ENCODE results near the gene CARD11.

Gene CARD11

GRCh38 chr7:2886391-2886790, 157.3 kb downstream of the CARD11 start:
- Histone ChIP-seq H3K36me3 (replicated peaks) (no peaks in the 10 kb centered on the region), H3K27me3 (replicated peaks) (no peaks in the 10 kb centered on the region), H3K27ac (no peak overlapping the region), H3K4me3 (ENCODE audit: low read depth, low read length) (no peak overlapping the region)
- no peak for TF ChIP-seq CTCF (IDR thresholded peaks at IDR 0.05; ENCODE audit: low read depth, low read length, missing control alignments)
- no peak for DNase-seq
- in situ Hi-C loops (cut with HindIII; ENCODE audit: low pct_ligation_motif_present, low sequenced_read_pairs) = no loop called here

- Histone ChIP-seq H3K27ac (no peak overlapping the region), H3K27me3 (replicated peaks) (no peaks in the 10 kb centered on the region), H3K36me3 (replicated peaks) (no peaks in the 10 kb centered on the region), H3K4me3 (ENCODE audit: low read depth, low read length) (no peak overlapping the region)
- DNase-seq = no peak
- no peak for TF ChIP-seq CTCF (IDR thresholded peaks at IDR 0.05; ENCODE audit: low read depth, low read length, missing control alignments)
- in situ Hi-C loops (cut with HindIII; ENCODE audit: low pct_ligation_motif_present, low sequenced_read_pairs) = no loop called here
Observed at GRCh38 chr7:2884161-2884560, 159.5 kb downstream of the CARD11 start.

GRCh38 chr7:2883101-2883500, 160.6 kb downstream of the CARD11 start:
- Histone ChIP-seq H3K36me3 (replicated peaks) (no peaks in the 10 kb centered on the region), H3K27me3 (replicated peaks) (no peaks in the 10 kb centered on the region), H3K4me3 (ENCODE audit: low read depth, low read length) (no peak overlapping the region), H3K27ac (no peak overlapping the region)
- DNase-seq = no peak
- TF ChIP-seq CTCF (IDR thresholded peaks at IDR 0.05; ENCODE audit: low read depth, low read length, missing control alignments) = no peak
- in situ Hi-C loops (cut with HindIII; ENCODE audit: low pct_ligation_motif_present, low sequenced_read_pairs) = no loop called here

GRCh38 chr7:2882111-2882510, 161.6 kb downstream of the CARD11 start:
- no peaks in the 10 kb centered on the region for H3K36me3 ChIP-seq (replicated peaks)
- no peaks in the 10 kb centered on the region for H3K27me3 ChIP-seq (replicated peaks)
- in situ Hi-C loops (cut with HindIII; ENCODE audit: low pct_ligation_motif_present, low sequenced_read_pairs) = no loop called here
- H3K4me3 ChIP-seq (ENCODE audit: low read depth, low read length) = no peak overlapping the region
- no peak overlapping the region for H3K27ac ChIP-seq
- no peak for DNase-seq
- TF ChIP-seq CTCF (IDR thresholded peaks at IDR 0.05; ENCODE audit: low read depth, low read length, missing control alignments) = no peak

GRCh38 chr7:2880874-2881533, 162.7 kb downstream of the CARD11 start:
- no peak overlapping the region for H3K4me3 ChIP-seq (ENCODE audit: low read depth, low read length)
- in situ Hi-C loops (cut with HindIII; ENCODE audit: low pct_ligation_motif_present, low sequenced_read_pairs) = no loop called here
- H3K36me3 ChIP-seq (replicated peaks) = no peaks in the 10 kb centered on the region
- H3K27me3 ChIP-seq (replicated peaks) = no peaks in the 10 kb centered on the region
- no peak overlapping the region for H3K27ac ChIP-seq
- TF ChIP-seq CTCF (IDR thresholded peaks at IDR 0.05; ENCODE audit: low read depth, low read length, missing control alignments) = no peak
- DNase-seq = no peak

GRCh38 chr7:2880051-2880450, 163.6 kb downstream of the CARD11 start:
- Histone ChIP-seq H3K36me3 (replicated peaks) (no peaks in the 10 kb centered on the region), H3K27ac (no peak overlapping the region), H3K4me3 (ENCODE audit: low read depth, low read length) (no peak overlapping the region), H3K27me3 (replicated peaks) (no peaks in the 10 kb centered on the region)
- in situ Hi-C loops (cut with HindIII; ENCODE audit: low pct_ligation_motif_present, low sequenced_read_pairs) = no loop called here
- no peak for TF ChIP-seq CTCF (IDR thresholded peaks at IDR 0.05; ENCODE audit: low read depth, low read length, missing control alignments)
- no peak for DNase-seq

Data from brain microvascular endothelial cell (primary cell).